ENCODE data around the gene RHOBTB1. TPM values are rescaled to one million over a fixed set of nuclear protein-coding genes. Genes with fewer than 3 reads are reported as not detected.
"Not testable (repeated sequence)": the region's sequence is repeated elsewhere in the genome, so short reads cannot be mapped to it uniquely, and the experiment has no call there.

RHOBTB1 gene
- total and polyA plus RNA-seq, 5 donors, result 5.8 to 13.8 (median 9.7) TPM

GRCh38 chr10:60916025-60916424, 28.0 kb downstream of the RHOBTB1 start:
- H3K4me3 ChIP-seq (ENCODE audit: low read length), result no peak overlapping the region
- no peaks in the 10 kb centered on the region for H3K9me3 ChIP-seq (ENCODE audit: control insufficient read depth, low read length)
- no peak overlapping the region for H3K27ac ChIP-seq (ENCODE audit: low read length)
- H3K27me3 ChIP-seq (ENCODE audit: control insufficient read depth, insufficient read depth), result no peaks in the 10 kb centered on the region
- intact Hi-C loops (cut with DNase I), result no loop called here
- WGBS, result 73% methylated on average over 4 of the region's 4 CpGs
- ATAC-seq, result no peak
- peaks cover 3% of the 10 kb centered on the region for H3K4me1 ChIP-seq (ENCODE audit: control insufficient read depth, insufficient read depth, low read length)
- DNase-seq, result peak in 1 of 3 donors; percentile 32

- intact Hi-C loops (cut with DNase I), result no loop called here
- Histone ChIP-seq H3K4me1 (ENCODE audit: control insufficient read depth, insufficient read depth, low read length) (peaks cover 5% of the 10 kb centered on the region), H3K9me3 (ENCODE audit: control insufficient read depth, low read length) (no peaks in the 10 kb centered on the region), H3K4me3 (ENCODE audit: low read length) (no peak overlapping the region), H3K27ac (ENCODE audit: low read length) (peak overlapping the region; percentile 61), H3K27me3 (ENCODE audit: control insufficient read depth, insufficient read depth) (no peaks in the 10 kb centered on the region)
- WGBS, result 31% methylated on average over 1 of the region's 1 CpG
- DNase-seq (peak in 1 of 3 donors; percentile 62), ATAC-seq (peak; percentile 37 to 43)
These were observed 29.3 kb downstream of the RHOBTB1 start for GRCh38 chr10:60914690-60915141.

- WGBS, result 93% methylated on average over 3 of the region's 3 CpGs
- no peaks in the 10 kb centered on the region for H3K27me3 ChIP-seq (ENCODE audit: control insufficient read depth, insufficient read depth)
- DNase-seq (no peak), ATAC-seq (no peak)
- no peak overlapping the region for H3K27ac ChIP-seq (ENCODE audit: low read length)
- peaks cover 5% of the 10 kb centered on the region for H3K4me1 ChIP-seq (ENCODE audit: control insufficient read depth, insufficient read depth, low read length)
- intact Hi-C loops (cut with DNase I), result no loop called here
- no peak overlapping the region for H3K4me3 ChIP-seq (ENCODE audit: low read length)
- no peaks in the 10 kb centered on the region for H3K9me3 ChIP-seq (ENCODE audit: control insufficient read depth, low read length)
These were observed 30.3 kb downstream of the RHOBTB1 start for GRCh38 chr10:60913657-60914056.

- WGBS, result 79% methylated on average over 4 of the region's 4 CpGs
- H3K4me1 ChIP-seq (ENCODE audit: control insufficient read depth, insufficient read depth, low read length), result peaks cover 5% of the 10 kb centered on the region
- no peak overlapping the region for H3K27ac ChIP-seq (ENCODE audit: low read length)
- no peaks in the 10 kb centered on the region for H3K9me3 ChIP-seq (ENCODE audit: control insufficient read depth, low read length)
- H3K27me3 ChIP-seq (ENCODE audit: control insufficient read depth, insufficient read depth), result no peaks in the 10 kb centered on the region
- DNase-seq, result no peak
- intact Hi-C loops (cut with DNase I), result no loop called here
- ATAC-seq, result no peak
- no peak overlapping the region for H3K4me3 ChIP-seq (ENCODE audit: low read length)
These were observed 30.9 kb downstream of the RHOBTB1 start for GRCh38 chr10:60913071-60913470.

GRCh38 chr10:60911715-60912114, 32.3 kb downstream of the RHOBTB1 start:
- WGBS, result 94% methylated on average over 5 of the region's 5 CpGs
- H3K9me3 ChIP-seq (ENCODE audit: control insufficient read depth, low read length), result no peaks in the 10 kb centered on the region
- ATAC-seq (no peak), DNase-seq (no peak)
- peaks cover 5% of the 10 kb centered on the region for H3K4me1 ChIP-seq (ENCODE audit: control insufficient read depth, insufficient read depth, low read length)
- H3K27ac ChIP-seq (ENCODE audit: low read length), result no peak overlapping the region
- H3K4me3 ChIP-seq (ENCODE audit: low read length), result no peak overlapping the region
- intact Hi-C loops (cut with DNase I), result no loop called here
- no peaks in the 10 kb centered on the region for H3K27me3 ChIP-seq (ENCODE audit: control insufficient read depth, insufficient read depth)

- ATAC-seq (peak in 1 of 2 donors; percentile 19), DNase-seq (peak in 1 of 3 donors; percentile 21)
- Histone ChIP-seq H3K9me3 (ENCODE audit: control insufficient read depth, low read length) (no peaks in the 10 kb centered on the region), H3K4me1 (ENCODE audit: control insufficient read depth, insufficient read depth, low read length) (peaks cover 9% of the 10 kb centered on the region), H3K27me3 (ENCODE audit: control insufficient read depth, insufficient read depth) (no peaks in the 10 kb centered on the region), H3K27ac (ENCODE audit: low read length) (no peak overlapping the region), H3K4me3 (ENCODE audit: low read length) (no peak overlapping the region)
- intact Hi-C loops (cut with DNase I), result no loop called here
- WGBS, result 84% methylated on average over 16 of the region's 16 CpGs
These were observed 32.8 kb downstream of the RHOBTB1 start for GRCh38 chr10:60911216-60911615.

GRCh38 chr10:60910543-60910942, 33.4 kb downstream of the RHOBTB1 start:
- Histone ChIP-seq H3K27me3 (ENCODE audit: control insufficient read depth, insufficient read depth) (no peaks in the 10 kb centered on the region), H3K9me3 (ENCODE audit: control insufficient read depth, low read length) (no peaks in the 10 kb centered on the region), H3K4me3 (ENCODE audit: low read length) (no peak overlapping the region), H3K4me1 (ENCODE audit: control insufficient read depth, insufficient read depth, low read length) (peaks cover 9% of the 10 kb centered on the region), H3K27ac (ENCODE audit: low read length) (peak overlapping the region; percentile 58)
- ATAC-seq, result peak; percentile 72 to 78
- DNase-seq, result peak; percentile 22 to 68 (median 56)
- intact Hi-C loops (cut with DNase I), result no loop called here
- 25% methylated on average over 5 of the region's 5 CpGs for WGBS

- DNase-seq, result peak in 1 of 3 donors; percentile 30
- H3K27me3 ChIP-seq (ENCODE audit: control insufficient read depth, insufficient read depth), result no peaks in the 10 kb centered on the region
- H3K27ac ChIP-seq (ENCODE audit: low read length), result peak overlapping the region; percentile 57
- no peaks in the 10 kb centered on the region for H3K9me3 ChIP-seq (ENCODE audit: control insufficient read depth, low read length)
- peaks cover 9% of the 10 kb centered on the region for H3K4me1 ChIP-seq (ENCODE audit: control insufficient read depth, insufficient read depth, low read length)
- WGBS, result 73% methylated on average over 6 of the region's 6 CpGs
- no peak overlapping the region for H3K4me3 ChIP-seq (ENCODE audit: low read length)
- intact Hi-C loops (cut with DNase I), result no loop called here
- no peak for ATAC-seq
These were observed 35.1 kb downstream of the RHOBTB1 start for GRCh38 chr10:60908896-60909295.

GRCh38 chr10:60908031-60908430, 36.0 kb downstream of the RHOBTB1 start:
- Histone ChIP-seq H3K4me3 (ENCODE audit: low read length) (no peak overlapping the region), H3K4me1 (ENCODE audit: control insufficient read depth, insufficient read depth, low read length) (peaks cover 9% of the 10 kb centered on the region), H3K27ac (ENCODE audit: low read length) (no peak overlapping the region), H3K27me3 (ENCODE audit: control insufficient read depth, insufficient read depth) (no peaks in the 10 kb centered on the region), H3K9me3 (ENCODE audit: control insufficient read depth, low read length) (no peaks in the 10 kb centered on the region)
- 79% methylated on average over 2 of the region's 2 CpGs for WGBS
- intact Hi-C loops (cut with DNase I), result no loop called here
- DNase-seq (peak in 1 of 3 donors; percentile 28), ATAC-seq (no peak)

- intact Hi-C loops (cut with DNase I), result no loop called here
- Histone ChIP-seq H3K4me1 (ENCODE audit: control insufficient read depth, insufficient read depth, low read length) (peaks cover 9% of the 10 kb centered on the region), H3K27me3 (ENCODE audit: control insufficient read depth, insufficient read depth) (no peaks in the 10 kb centered on the region), H3K27ac (ENCODE audit: low read length) (peak overlapping the region; percentile 15), H3K9me3 (ENCODE audit: control insufficient read depth, low read length) (no peaks in the 10 kb centered on the region), H3K4me3 (ENCODE audit: low read length) (no peak overlapping the region)
- WGBS, result 86% methylated on average over 3 of the region's 3 CpGs
- ATAC-seq (no peak), DNase-seq (no peak)
These were observed 36.7 kb downstream of the RHOBTB1 start for GRCh38 chr10:60907236-60907635.

- H3K4me1 ChIP-seq (ENCODE audit: control insufficient read depth, insufficient read depth, low read length); intact Hi-C loops (cut with DNase I); H3K27ac ChIP-seq (ENCODE audit: low read length): not testable (repeated sequence)
These were observed 37.2 kb downstream of the RHOBTB1 start for GRCh38 chr10:60906825-60907224.

GRCh38 chr10:60906411-60906810, 37.6 kb downstream of the RHOBTB1 start:
- intact Hi-C loops (cut with DNase I), result no loop called here
- Histone ChIP-seq H3K9me3 (ENCODE audit: control insufficient read depth, low read length) (no peaks in the 10 kb centered on the region), H3K4me1 (ENCODE audit: control insufficient read depth, insufficient read depth, low read length) (peaks cover 9% of the 10 kb centered on the region), H3K27me3 (ENCODE audit: control insufficient read depth, insufficient read depth) (no peaks in the 10 kb centered on the region), H3K4me3 (ENCODE audit: low read length) (no peak overlapping the region), H3K27ac (ENCODE audit: low read length) (peak overlapping the region; percentile 75)
- DNase-seq, result no peak
- ATAC-seq, result no peak
- 41% methylated on average over 2 of the region's 2 CpGs for WGBS

More at GRCh38 chr10:60906825-60907224, 37.2 kb downstream of the RHOBTB1 start:
- not testable (repeated sequence) for ATAC-seq; H3K9me3 ChIP-seq (ENCODE audit: control insufficient read depth, low read length); H3K27me3 ChIP-seq (ENCODE audit: control insufficient read depth, insufficient read depth); DNase-seq; H3K4me3 ChIP-seq (ENCODE audit: low read length)
- WGBS, result 96% methylated on average over 6 of the region's 6 CpGs

All from right cardiac atrium (tissue), 5 donors.